Neuron (in vitro differentiated cells): ENCODE measurements around the gene UBAP2.
"Not testable (repeated sequence)": the region's sequence is repeated elsewhere in the genome, so short reads cannot be mapped to it uniquely, and the experiment has no call there.

ENCODE experiments used
- H2AFZ ChIP-seq: one replicate; pipeline ENCODE4 v1.6.1; 2013; ENCODE audit warnings: low read depth, mild to moderate bottlenecking, inconsistent platforms, low read length, moderate library complexity
- H3K27me3 ChIP-seq: one replicate; pipeline ENCODE4 v1.6.1; 2013; ENCODE audit warnings: low read length; ENCODE audit not compliant: insufficient read depth
- H3K36me3 ChIP-seq: one replicate; pipeline ENCODE4 v1.6.1; 2013; ENCODE audit warnings: low read length; ENCODE audit not compliant: insufficient read depth
- H3K4me1 ChIP-seq: one replicate; pipeline ENCODE4 v1.6.1; 2013; ENCODE audit warnings: low read length; ENCODE audit not compliant: insufficient read depth
- H3K4me3 ChIP-seq: 2 replicates; pipeline ENCODE4 v1.5.1; 2013; ENCODE audit warnings: mild to moderate bottlenecking, low read length, moderate library complexity
- H3K9me3 ChIP-seq: one replicate; pipeline ENCODE4 v1.6.1; 2013; ENCODE audit warnings: low read length

UBAP2 gene

GRCh38 chr9:34072410-34072809 is 23.7 kb upstream of the UBAP2 start:
- H3K36me3 ChIP-seq, result no peaks in the 10 kb centered on the region
- H3K4me3 ChIP-seq, result no peak overlapping the region
- no peaks in the 10 kb centered on the region for H3K27me3 ChIP-seq
- no peaks in the 10 kb centered on the region for H3K4me1 ChIP-seq
- H3K9me3 ChIP-seq, result no peaks in the 10 kb centered on the region
- H2AFZ ChIP-seq, result peak overlapping the region; percentile 46

- Histone ChIP-seq H3K36me3 (no peaks in the 10 kb centered on the region), H3K9me3 (no peaks in the 10 kb centered on the region), H2AFZ (peak overlapping the region; percentile 55), H3K4me1 (no peaks in the 10 kb centered on the region), H3K27me3 (no peaks in the 10 kb centered on the region), H3K4me3 (no peak overlapping the region)
Measured at GRCh38 chr9:34070606-34071324, 22.1 kb upstream of the UBAP2 start.

- Histone ChIP-seq H3K36me3 (no peaks in the 10 kb centered on the region), H3K4me1 (no peaks in the 10 kb centered on the region), H3K9me3 (no peaks in the 10 kb centered on the region), H3K4me3 (no peak overlapping the region), H2AFZ (no peak overlapping the region), H3K27me3 (no peaks in the 10 kb centered on the region)
Measured at GRCh38 chr9:34069831-34070230, 21.1 kb upstream of the UBAP2 start.

DNA sequence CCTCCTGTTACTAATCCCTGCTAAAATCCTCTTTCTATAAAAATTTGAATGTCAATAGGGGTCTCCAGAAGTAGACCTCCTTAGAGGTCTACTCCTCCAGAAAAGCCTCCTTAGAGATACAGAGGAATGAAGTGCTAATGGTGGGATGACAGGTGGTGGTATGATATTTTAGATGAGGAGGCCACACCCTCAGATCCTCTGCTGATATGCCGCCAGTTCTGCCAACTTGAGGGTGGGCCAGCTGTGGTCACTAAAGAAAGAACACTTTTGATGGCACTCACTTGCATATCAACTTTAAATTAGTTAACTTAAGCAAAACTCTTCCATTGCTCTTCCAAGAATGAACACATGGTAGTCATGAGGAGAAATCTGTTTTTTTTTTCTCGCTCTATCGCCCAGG is 16.9 kb upstream of the UBAP2 start:
- H3K36me3 ChIP-seq, result no peaks in the 10 kb centered on the region
- no peak overlapping the region for H3K4me3 ChIP-seq
- no peaks in the 10 kb centered on the region for H3K4me1 ChIP-seq
- H3K9me3 ChIP-seq, result no peaks in the 10 kb centered on the region
- H3K27me3 ChIP-seq, result no peaks in the 10 kb centered on the region
- no peak overlapping the region for H2AFZ ChIP-seq

DNA sequence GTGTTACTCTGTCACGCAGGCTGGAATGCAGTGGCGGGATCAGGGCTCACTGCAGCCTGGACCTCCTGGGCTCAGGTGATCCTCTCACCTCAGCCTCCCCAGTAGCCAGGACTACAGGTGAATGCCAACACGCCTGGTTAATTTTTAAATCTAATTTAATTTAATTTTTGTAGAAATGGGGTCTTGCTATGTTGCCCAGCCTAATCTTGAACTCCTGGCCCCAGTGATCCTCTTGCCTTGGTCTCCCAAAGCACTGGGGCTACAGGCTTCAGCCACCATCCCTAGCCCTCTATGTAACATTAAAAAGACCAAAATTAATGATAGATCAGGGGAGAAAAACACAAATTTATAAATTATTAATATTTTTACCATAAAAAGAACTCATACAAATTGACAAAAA is 11.3 kb upstream of the UBAP2 start:
- Histone ChIP-seq H3K27me3 (no peaks in the 10 kb centered on the region), H3K4me3 (no peak overlapping the region), H3K36me3 (no peaks in the 10 kb centered on the region), H3K4me1 (no peaks in the 10 kb centered on the region), H3K9me3 (no peaks in the 10 kb centered on the region), H2AFZ (no peak overlapping the region)

GRCh38 chr9:34059281-34059680 is 10.6 kb upstream of the UBAP2 start:
- no peaks in the 10 kb centered on the region for H3K9me3 ChIP-seq
- H3K27me3 ChIP-seq, result no peaks in the 10 kb centered on the region
- no peaks in the 10 kb centered on the region for H3K36me3 ChIP-seq
- no peak overlapping the region for H3K4me3 ChIP-seq
- H3K4me1 ChIP-seq, result no peaks in the 10 kb centered on the region
- H2AFZ ChIP-seq, result no peak overlapping the region

DNA sequence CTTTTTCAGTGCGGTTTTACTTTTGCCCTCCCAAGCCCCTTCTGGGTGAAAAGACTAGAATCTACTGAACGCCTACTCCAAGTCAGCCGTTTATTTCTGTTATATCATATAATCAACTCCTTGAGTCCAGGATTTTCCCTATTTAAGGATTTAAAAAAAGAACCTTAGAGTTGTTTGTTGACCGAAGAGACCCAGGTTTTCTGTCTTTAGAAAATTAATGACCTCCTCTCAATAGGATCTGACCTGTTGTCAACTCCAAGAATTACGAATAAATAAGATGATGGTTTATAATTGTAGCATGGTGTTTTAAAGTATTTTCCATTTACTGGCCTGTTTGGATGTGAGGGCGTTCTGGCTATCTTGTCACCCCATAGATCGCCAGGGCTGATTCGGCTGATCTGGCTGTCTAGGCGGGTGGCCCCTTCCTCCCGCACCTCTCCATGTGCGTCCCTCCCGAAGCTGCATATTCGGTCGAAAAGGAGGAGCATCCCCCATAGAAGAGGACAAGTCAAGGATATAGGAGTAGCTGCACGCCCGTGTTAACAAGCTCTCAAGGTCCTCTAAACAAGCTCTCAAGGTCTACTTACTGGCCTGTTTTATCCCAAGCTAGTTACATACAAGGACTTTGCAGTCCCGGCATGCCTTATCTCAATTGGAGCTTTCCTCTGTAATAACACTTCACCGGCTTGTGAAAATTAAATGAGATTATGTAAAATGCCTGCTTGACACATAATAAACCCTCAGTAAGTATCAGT is 1.1 kb upstream of the UBAP2 start:
- peaks cover 19% of the 10 kb centered on the region for H3K4me1 ChIP-seq
- H3K36me3 ChIP-seq, result no peaks in the 10 kb centered on the region
- no peaks in the 10 kb centered on the region for H3K9me3 ChIP-seq
- no peaks in the 10 kb centered on the region for H3K27me3 ChIP-seq
- peak overlapping the region; percentile 91 for H3K4me3 ChIP-seq
- peak overlapping the region; percentile 56 for H2AFZ ChIP-seq

DNA sequence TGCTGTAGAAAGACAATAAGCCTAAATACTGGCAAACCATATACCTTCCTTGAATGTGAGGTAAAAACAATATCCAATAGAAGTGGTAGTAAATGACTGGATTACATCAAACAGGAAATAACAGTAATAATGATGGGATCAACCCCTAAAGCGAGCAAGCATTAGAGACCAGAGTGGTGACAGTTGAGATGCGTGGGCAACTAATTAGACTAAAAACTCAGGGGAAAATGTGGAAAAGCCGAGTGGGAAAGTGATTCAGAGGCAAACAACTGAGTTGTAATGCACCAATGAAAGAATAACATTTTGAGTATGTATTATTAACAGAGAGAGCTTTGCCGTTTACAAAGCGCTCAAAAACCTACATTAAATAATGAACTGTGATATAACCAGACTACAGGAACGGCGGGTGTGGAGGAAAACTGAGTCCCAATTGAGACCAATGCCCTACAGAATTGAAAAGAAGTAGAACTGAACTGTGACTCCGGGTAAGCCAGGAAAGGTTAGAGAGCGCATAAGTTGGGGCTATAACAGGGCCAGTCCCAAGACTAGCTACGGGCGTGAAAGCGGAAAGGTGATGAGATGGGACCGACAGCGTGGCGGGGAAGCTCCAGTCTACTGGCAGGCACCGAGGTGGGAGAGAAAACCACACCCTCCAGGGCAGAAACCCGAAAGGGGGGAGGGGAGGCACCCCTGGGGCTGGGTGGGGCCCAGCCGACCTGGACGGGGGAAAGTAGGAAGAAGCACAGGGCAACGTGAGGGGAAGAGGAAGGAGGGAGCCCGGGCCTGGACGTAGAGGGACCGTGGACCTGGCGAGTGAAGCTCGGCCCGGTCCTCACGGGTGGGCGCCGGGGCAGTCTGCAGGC is 592 bp downstream of the UBAP2 start:
- peaks cover 4% of the 10 kb centered on the region for H3K36me3 ChIP-seq
- H2AFZ ChIP-seq, result peak overlapping the region; percentile 56
- H3K9me3 ChIP-seq, result peaks cover under 1% of the 10 kb centered on the region
- peaks cover 19% of the 10 kb centered on the region for H3K4me1 ChIP-seq
- H3K27me3 ChIP-seq, result no peaks in the 10 kb centered on the region
- peak overlapping the region; percentile 91 for H3K4me3 ChIP-seq

GRCh38 chr9:34046784-34047379 is 1.8 kb downstream of the UBAP2 start:
- Histone ChIP-seq H3K4me3 (peak overlapping the region; percentile 91), H3K27me3 (no peaks in the 10 kb centered on the region), H3K36me3 (peaks cover 11% of the 10 kb centered on the region), H3K4me1 (peaks cover 19% of the 10 kb centered on the region), H2AFZ (no peak overlapping the region), H3K9me3 (peaks cover 4% of the 10 kb centered on the region)

DNA sequence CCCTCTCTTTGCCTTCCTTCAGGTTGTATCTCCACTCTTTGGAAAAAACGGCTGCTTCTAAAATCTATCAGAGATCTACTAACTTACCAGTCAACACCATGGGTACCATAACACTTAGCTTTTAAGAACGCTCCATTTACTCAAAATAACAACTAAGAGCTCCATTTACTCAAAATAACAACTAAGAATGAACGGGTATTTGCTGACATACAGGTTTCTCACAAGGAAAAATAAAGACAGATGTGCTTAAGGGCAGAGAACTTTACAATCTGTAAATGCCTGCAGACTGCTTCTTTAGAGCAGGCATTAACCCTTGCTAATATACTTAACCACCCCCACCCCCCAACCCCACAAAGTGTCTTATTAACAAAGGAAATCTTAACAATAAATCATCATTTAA is 2.8 kb downstream of the UBAP2 start:
- Histone ChIP-seq H3K4me1 (peaks cover 19% of the 10 kb centered on the region), H3K4me3 (no peak overlapping the region), H2AFZ (no peak overlapping the region), H3K36me3 (peaks cover 11% of the 10 kb centered on the region), H3K27me3 (no peaks in the 10 kb centered on the region), H3K9me3 (peaks cover 6% of the 10 kb centered on the region)

- Histone ChIP-seq H3K36me3 (peaks cover 14% of the 10 kb centered on the region), H3K9me3 (peaks cover 20% of the 10 kb centered on the region)
- not testable (repeated sequence) for H3K4me1 ChIP-seq, H3K4me3 ChIP-seq, H2AFZ ChIP-seq, H3K27me3 ChIP-seq
Measured at GRCh38 chr9:34042074-34042473, 6.6 kb downstream of the UBAP2 start.

GRCh38 chr9:34038851-34039250 is 9.8 kb downstream of the UBAP2 start:
- not testable (repeated sequence) for H2AFZ ChIP-seq, H3K27me3 ChIP-seq, H3K4me3 ChIP-seq, H3K4me1 ChIP-seq
- H3K9me3 ChIP-seq, result peaks cover 23% of the 10 kb centered on the region
- peaks cover 19% of the 10 kb centered on the region for H3K36me3 ChIP-seq

DNA sequence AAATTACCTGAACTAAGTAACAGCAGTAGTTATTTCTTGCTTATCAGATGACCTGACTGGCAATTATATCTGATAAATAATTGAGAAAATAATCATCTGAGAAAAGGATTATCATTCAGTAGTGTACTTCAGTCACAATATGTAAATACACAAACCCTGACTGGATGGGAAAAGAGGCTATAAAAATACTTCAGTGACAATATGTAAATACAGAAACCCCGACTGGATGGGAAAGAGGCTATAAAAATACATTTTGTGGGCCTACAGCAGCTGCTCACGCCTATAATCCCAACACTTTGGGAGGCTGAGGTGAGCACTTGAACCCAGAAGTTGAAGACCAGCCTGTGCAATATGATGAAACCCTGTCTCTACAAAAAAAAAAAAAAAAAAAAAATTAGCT is 11.1 kb downstream of the UBAP2 start:
- Histone ChIP-seq H3K36me3 (peaks cover 12% of the 10 kb centered on the region), H3K4me3 (no peak overlapping the region)

More for the DNA sequence above, 11.1 kb downstream of the UBAP2 start:
- H3K4me1 ChIP-seq, result no peaks in the 10 kb centered on the region
- peaks cover 19% of the 10 kb centered on the region for H3K9me3 ChIP-seq
- no peak overlapping the region for H2AFZ ChIP-seq
- no peaks in the 10 kb centered on the region for H3K27me3 ChIP-seq
